ENCODE measurements around the gene COX8A. TPM values are rescaled to one million over a fixed set of nuclear protein-coding genes. Genes with fewer than 3 reads are reported as not detected.

COX8A gene
- polyA plus RNA-seq, 2 donors = 737 to 1,011 TPM

DNA sequence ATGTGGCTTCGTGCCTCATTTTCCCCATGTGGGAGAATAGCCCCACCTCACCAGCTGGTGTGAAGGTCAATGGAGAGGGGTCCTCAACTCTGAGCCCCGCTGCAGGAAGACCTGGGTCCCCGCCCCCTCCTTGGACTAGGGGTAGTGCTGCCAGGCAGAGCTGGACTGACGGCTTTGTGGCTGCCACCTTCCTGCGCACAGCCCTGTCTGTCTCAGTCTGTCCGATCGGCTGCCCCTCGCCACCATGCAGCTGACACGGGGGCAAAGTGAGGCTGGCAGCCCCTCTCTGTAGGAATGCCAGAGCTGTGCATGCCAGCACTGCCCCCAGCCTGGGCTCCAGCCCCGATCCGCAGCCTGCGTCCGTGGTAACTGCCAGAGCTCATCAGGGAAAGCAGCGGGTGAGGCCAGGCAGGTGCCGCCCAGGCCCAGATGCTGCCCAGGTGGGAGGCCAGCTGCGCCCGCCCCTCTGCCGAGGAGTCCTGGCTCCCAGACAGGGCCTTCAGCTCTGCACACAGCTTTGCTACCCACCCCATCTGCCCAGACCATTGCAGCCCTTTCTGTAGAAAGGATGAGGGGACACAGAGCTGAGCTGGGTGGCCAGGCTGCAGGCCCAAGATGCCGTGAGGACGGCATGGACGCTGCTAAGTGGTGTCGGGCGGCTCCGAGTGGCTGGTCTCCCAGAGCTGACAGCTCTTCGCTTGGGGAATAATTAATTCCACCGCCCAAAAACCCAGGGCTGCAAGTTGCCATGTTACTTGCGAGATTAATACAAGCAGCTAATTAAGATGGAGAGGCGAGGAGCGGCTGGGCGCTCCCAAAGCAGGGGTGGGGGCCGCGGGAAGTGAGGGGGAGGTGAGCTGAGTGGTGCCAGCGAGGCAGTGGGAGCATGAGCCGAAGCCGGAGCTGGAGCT lies 41.8 kb downstream of the COX8A start:
- Histone ChIP-seq H3K4me3 (ENCODE audit: low read depth in 1 of 2, low read length in 2 of 2) (no peak overlapping the region), H3K9me3 (ENCODE audit: control insufficient read depth in 2 of 2, insufficient read depth in 1 of 2, low read depth in 1 of 2, low read length in 1 of 2) (peaks cover 0 to under 1% of the 10 kb centered on the region in 2 donors), H3K36me3 (ENCODE audit: control insufficient read depth in 2 of 2, insufficient read depth in 2 of 2, low read length in 1 of 2) (no peaks in the 10 kb centered on the region), H3K27me3 (ENCODE audit: control insufficient read depth in 1 of 2, insufficient read depth in 2 of 2, low read length in 2 of 2) (no peaks in the 10 kb centered on the region), H3K4me1 (ENCODE audit: control insufficient read depth in 2 of 2, insufficient read depth in 2 of 2, low read length in 1 of 2) (peaks cover 0 to 1% of the 10 kb centered on the region in 2 donors), H3K27ac (ENCODE audit: low read depth in 2 of 2, low read length in 1 of 2) (no peak overlapping the region)
- WGBS, 2 donors = 87 to 91% methylated on average over 33 to 35 of the region's 35 CpGs

DNA sequence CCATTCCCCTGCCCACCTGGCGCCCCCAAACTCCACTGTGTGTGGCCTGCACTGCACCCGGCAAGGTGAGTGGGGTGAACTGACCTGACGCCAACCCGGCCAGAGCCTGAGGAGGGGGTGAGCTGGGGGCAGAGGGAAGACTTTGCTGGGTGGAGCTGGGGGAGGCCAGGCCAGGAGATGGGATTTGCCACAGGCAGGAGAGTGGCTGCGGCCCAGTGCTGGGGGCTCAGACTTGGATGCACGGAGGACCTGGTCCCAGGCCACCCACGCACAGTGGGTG lies 43.5 kb downstream of the COX8A start:
- H3K4me1 ChIP-seq (ENCODE audit: control insufficient read depth in 2 of 2, insufficient read depth in 2 of 2, low read length in 1 of 2) = peaks cover 0 to 5% of the 10 kb centered on the region in 2 donors
- no peaks in the 10 kb centered on the region for H3K9me3 ChIP-seq (ENCODE audit: control insufficient read depth in 2 of 2, insufficient read depth in 1 of 2, low read depth in 1 of 2, low read length in 1 of 2)
- no peaks in the 10 kb centered on the region for H3K36me3 ChIP-seq (ENCODE audit: control insufficient read depth in 2 of 2, insufficient read depth in 2 of 2, low read length in 1 of 2)
- H3K27ac ChIP-seq (ENCODE audit: low read depth in 2 of 2, low read length in 1 of 2) = no peak overlapping the region
- H3K27me3 ChIP-seq (ENCODE audit: control insufficient read depth in 1 of 2, insufficient read depth in 2 of 2, low read length in 2 of 2) = no peaks in the 10 kb centered on the region
- no peak overlapping the region for H3K4me3 ChIP-seq (ENCODE audit: low read depth in 1 of 2, low read length in 2 of 2)
- WGBS, 2 donors = 74 to 81% methylated on average over 7 of the region's 7 CpGs

DNA sequence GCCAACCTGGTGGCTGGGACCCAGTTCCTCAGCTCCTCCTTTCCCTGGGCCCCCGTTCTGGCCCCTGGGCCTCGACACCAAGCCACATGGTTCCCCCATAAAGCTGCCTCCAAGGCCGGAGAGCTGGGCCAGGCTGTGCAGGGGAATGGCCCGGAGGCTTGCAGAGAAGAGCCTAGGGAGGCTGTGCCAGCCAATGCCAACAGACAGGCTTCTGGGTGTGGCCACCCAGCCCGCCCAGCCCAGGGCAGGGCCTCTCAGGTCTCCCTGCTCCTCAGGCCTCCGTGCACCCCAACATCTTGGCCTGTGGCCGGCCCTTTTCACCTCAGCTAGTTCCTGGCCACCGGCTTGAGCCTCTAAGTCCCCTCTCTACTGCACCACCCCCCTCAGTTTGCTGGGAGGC lies 43.9 kb downstream of the COX8A start:
- peaks cover 0 to 5% of the 10 kb centered on the region in 2 donors for H3K4me1 ChIP-seq (ENCODE audit: control insufficient read depth in 2 of 2, insufficient read depth in 2 of 2, low read length in 1 of 2)
- no peaks in the 10 kb centered on the region for H3K27me3 ChIP-seq (ENCODE audit: control insufficient read depth in 1 of 2, insufficient read depth in 2 of 2, low read length in 2 of 2)
- H3K4me3 ChIP-seq (ENCODE audit: low read depth in 1 of 2, low read length in 2 of 2) = no peak overlapping the region
- no peak overlapping the region for H3K27ac ChIP-seq (ENCODE audit: low read depth in 2 of 2, low read length in 1 of 2)
- H3K9me3 ChIP-seq (ENCODE audit: control insufficient read depth in 2 of 2, insufficient read depth in 1 of 2, low read depth in 1 of 2, low read length in 1 of 2) = no peaks in the 10 kb centered on the region
- no peaks in the 10 kb centered on the region for H3K36me3 ChIP-seq (ENCODE audit: control insufficient read depth in 2 of 2, insufficient read depth in 2 of 2, low read length in 1 of 2)
- WGBS, 2 donors = 59 to 70% methylated on average over 7 to 8 of the region's 8 CpGs

DNA sequence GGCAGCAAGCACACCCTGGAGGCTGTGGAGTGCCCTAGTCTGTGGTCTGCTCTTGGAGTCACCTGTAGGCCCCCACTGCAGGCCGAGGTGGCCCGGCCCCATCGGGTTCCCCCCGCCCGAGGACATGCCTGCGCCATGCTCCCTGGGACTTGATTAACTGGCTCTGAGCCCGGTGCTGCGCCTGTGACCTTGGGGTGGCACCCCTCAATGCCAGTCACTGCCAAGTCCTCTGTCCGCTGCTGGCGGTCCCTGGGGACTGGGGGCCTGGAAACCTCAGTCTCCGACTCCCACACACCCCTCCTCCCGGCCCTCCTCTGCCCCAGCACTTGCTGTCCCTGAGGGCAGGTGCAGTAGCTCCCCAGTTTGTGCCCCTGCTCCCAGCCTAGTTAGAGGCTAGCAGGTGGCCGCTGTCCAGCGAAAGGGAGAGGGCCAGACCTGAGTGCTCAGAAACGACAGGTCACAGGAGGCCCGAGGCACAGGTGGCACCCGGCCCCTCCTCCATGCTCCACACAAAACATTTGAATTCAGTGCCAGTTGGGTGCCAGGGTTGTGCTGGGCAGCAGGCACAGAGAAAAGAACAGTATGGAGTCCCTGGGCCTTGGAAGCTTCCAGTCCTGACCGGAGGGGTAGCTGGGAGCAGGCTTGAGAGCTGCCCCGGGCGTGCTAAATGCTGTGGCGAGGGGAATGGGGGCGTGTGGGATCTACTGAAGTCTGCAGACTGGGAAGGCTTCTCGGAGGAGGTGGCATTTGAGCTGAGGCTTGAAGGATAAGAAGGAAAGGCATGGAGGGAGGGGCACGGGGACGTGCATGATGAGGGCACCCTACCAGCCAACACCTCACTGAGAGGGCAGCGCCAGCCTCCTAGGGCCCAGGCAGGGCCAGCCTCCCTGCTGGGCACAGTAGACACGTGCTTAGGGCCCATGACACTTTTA lies 45.0 kb downstream of the COX8A start:
- no peak overlapping the region for H3K27ac ChIP-seq (ENCODE audit: low read depth in 2 of 2, low read length in 1 of 2)
- H3K36me3 ChIP-seq (ENCODE audit: control insufficient read depth in 2 of 2, insufficient read depth in 2 of 2, low read length in 1 of 2) = no peaks in the 10 kb centered on the region
- H3K27me3 ChIP-seq (ENCODE audit: control insufficient read depth in 1 of 2, insufficient read depth in 2 of 2, low read length in 2 of 2) = no peaks in the 10 kb centered on the region
- H3K4me3 ChIP-seq (ENCODE audit: low read depth in 1 of 2, low read length in 2 of 2) = no peak overlapping the region
- peaks cover 0 to 5% of the 10 kb centered on the region in 2 donors for H3K4me1 ChIP-seq (ENCODE audit: control insufficient read depth in 2 of 2, insufficient read depth in 2 of 2, low read length in 1 of 2)
- WGBS, 2 donors = 67 to 75% methylated on average over 27 of the region's 27 CpGs
- no peaks in the 10 kb centered on the region for H3K9me3 ChIP-seq (ENCODE audit: control insufficient read depth in 2 of 2, insufficient read depth in 1 of 2, low read depth in 1 of 2, low read length in 1 of 2)

DNA sequence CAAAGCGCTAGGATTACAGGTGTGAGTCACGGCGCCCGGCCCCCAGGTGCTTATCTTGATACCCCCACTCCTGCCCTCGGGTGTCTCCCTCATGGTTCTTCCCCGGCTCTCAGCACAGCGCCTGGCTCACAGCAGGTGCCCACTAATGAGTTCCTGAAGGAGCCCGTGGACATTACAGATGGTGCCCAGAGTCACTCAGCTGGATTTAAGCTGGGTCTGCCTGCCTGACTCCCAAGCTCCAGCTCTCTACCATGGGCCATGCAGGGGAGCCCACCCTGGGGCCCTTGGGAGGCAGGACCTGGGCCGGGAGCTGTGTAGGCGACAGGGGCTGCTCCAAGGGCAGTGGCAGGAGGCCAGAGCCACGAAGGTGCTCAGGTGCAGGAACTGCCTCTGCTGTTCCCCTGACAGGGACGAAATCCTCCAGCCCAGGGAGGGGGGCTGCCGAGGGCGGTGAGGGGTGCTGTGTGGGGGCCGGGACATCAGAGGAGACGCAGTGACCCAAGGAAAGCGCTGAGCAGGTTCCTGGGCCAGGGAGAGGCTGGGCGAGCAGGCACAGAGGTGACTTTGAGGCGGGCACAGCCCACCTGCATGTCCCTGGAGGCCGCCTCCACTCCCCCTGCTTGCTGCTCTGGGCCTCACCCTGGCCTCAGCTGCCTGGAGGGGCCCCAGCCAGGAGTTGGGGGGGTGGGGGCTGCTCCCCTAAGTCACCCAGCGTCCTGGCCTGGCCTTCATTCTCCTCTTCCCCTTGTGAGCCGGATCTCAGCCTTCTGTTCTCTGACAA lies 46.7 kb downstream of the COX8A start:
- H3K4me1 ChIP-seq (ENCODE audit: control insufficient read depth in 2 of 2, insufficient read depth in 2 of 2, low read length in 1 of 2) = peaks cover 0 to 5% of the 10 kb centered on the region in 2 donors
- H3K27me3 ChIP-seq (ENCODE audit: control insufficient read depth in 1 of 2, insufficient read depth in 2 of 2, low read length in 2 of 2) = no peaks in the 10 kb centered on the region
- no peak overlapping the region for H3K27ac ChIP-seq (ENCODE audit: low read depth in 2 of 2, low read length in 1 of 2)
- no peaks in the 10 kb centered on the region for H3K36me3 ChIP-seq (ENCODE audit: control insufficient read depth in 2 of 2, insufficient read depth in 2 of 2, low read length in 1 of 2)
- no peaks in the 10 kb centered on the region for H3K9me3 ChIP-seq (ENCODE audit: control insufficient read depth in 2 of 2, insufficient read depth in 1 of 2, low read depth in 1 of 2, low read length in 1 of 2)
- no peak overlapping the region for H3K4me3 ChIP-seq (ENCODE audit: low read depth in 1 of 2, low read length in 2 of 2)
- 65 to 67% methylated on average over 20 to 22 of the region's 22 CpGs for WGBS, 2 donors

DNA sequence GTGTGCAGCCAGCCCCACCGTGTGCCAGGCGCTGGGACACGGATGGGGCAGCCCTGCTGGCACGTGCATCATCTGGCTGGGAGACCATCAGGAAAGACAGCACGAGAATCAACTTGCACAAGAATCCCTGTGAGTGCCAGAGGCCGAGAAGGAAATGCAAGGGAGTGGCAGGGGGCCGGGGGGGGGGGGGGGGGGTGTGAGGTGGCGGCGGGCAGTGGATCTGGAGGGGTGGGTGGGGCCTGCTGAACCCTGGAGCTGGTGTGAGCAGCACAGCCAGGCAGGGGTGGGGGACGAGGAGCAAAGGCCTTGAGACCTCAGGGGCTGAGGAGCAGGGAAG lies 47.3 kb downstream of the COX8A start:
- no peaks in the 10 kb centered on the region for H3K27me3 ChIP-seq (ENCODE audit: control insufficient read depth in 1 of 2, insufficient read depth in 2 of 2, low read length in 2 of 2)
- WGBS, 2 donors = 27 to 54% methylated on average over 7 to 10 of the region's 10 CpGs
- H3K9me3 ChIP-seq (ENCODE audit: control insufficient read depth in 2 of 2, insufficient read depth in 1 of 2, low read depth in 1 of 2, low read length in 1 of 2) = no peaks in the 10 kb centered on the region
- no peaks in the 10 kb centered on the region for H3K36me3 ChIP-seq (ENCODE audit: control insufficient read depth in 2 of 2, insufficient read depth in 2 of 2, low read length in 1 of 2)
- no peak overlapping the region for H3K27ac ChIP-seq (ENCODE audit: low read depth in 2 of 2, low read length in 1 of 2)
- peaks cover 0 to 5% of the 10 kb centered on the region in 2 donors for H3K4me1 ChIP-seq (ENCODE audit: control insufficient read depth in 2 of 2, insufficient read depth in 2 of 2, low read length in 1 of 2)
- H3K4me3 ChIP-seq (ENCODE audit: low read depth in 1 of 2, low read length in 2 of 2) = no peak overlapping the region

DNA sequence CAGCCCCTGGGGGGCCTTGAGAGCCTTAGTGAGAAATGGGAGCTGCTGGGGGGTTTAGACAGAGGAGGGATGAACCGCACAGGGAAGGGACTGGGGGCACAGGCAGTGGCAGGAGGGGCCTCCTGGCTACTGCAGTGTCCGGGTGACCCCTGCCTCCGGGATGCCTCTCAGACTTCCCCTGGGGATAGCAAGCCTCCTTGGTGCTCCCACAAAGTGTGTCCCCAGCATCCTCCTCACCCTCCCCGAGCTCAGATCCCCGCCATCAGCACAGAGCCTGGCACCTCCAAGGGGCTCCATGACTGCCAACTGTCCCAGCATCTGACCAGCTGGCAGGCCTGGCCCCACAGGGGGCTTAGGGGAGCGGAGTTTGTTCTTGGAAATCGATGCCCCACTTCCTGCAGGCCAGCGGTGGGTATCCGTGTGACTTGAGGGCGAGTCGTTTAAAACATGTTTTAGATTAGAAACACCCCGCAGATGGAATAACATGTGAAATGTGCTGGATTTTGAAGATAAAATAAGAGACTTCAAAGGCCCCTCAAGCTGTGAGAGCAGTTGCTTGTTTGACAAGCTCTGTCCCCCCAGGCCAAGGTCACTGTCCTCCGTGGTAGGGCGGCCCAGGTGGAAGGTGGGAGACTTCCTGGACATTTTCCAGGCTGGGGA lies 47.8 kb downstream of the COX8A start:
- no peak overlapping the region for H3K27ac ChIP-seq (ENCODE audit: low read depth in 2 of 2, low read length in 1 of 2)
- WGBS, 2 donors = 70 to 81% methylated on average over 14 of the region's 14 CpGs
- H3K9me3 ChIP-seq (ENCODE audit: control insufficient read depth in 2 of 2, insufficient read depth in 1 of 2, low read depth in 1 of 2, low read length in 1 of 2) = no peaks in the 10 kb centered on the region
- no peaks in the 10 kb centered on the region for H3K36me3 ChIP-seq (ENCODE audit: control insufficient read depth in 2 of 2, insufficient read depth in 2 of 2, low read length in 1 of 2)
- peaks cover 0 to 5% of the 10 kb centered on the region in 2 donors for H3K4me1 ChIP-seq (ENCODE audit: control insufficient read depth in 2 of 2, insufficient read depth in 2 of 2, low read length in 1 of 2)
- H3K27me3 ChIP-seq (ENCODE audit: control insufficient read depth in 1 of 2, insufficient read depth in 2 of 2, low read length in 2 of 2) = no peaks in the 10 kb centered on the region
- H3K4me3 ChIP-seq (ENCODE audit: low read depth in 1 of 2, low read length in 2 of 2) = no peak overlapping the region

DNA sequence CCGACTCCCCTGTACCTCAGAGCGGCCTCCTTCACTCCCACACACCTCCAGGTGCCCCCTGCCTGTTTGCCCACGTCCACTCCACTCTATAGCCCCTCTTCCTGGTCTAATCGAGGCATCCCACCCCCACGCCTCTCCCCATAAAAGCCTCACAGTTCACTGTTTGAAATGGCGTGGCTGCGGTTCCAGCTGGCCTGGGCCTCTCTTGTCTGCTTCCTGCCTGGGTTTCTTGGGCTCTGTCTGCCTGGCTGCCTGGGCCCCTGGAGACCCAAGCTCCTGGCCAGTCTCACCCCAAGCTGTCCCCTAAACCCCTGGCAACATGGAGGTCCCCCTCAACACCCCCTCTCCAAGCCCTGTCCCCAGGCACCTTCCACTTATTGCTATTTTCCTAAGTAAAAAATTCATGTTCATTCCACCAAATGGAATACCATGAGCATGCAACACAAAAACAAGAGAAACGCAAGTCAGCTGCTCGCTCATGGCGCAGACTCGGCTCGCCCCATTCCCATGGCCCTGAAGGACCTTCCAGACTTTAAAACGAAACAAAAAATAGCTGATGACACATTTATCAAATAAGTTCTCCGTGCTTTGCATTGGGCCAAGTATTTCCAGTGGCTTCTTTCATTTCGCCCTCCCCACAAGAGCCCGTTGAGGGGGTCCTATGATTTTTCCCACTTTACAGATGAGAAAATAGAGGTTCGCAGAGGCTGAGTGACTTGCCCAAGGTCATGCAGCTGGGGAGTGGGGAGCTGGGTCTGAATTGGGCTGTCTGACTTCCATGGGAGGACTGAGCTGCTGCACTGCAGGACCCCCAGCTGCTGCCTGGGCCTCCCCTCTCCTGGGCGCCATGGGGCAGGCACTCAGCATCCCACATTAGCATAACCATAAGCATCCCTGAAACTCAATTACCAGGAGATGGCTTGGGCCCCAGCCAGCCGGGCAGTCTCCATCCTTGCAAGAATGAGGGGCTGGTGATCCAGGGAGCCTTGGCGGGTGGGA lies 49.6 kb downstream of the COX8A start:
- Histone ChIP-seq H3K4me1 (ENCODE audit: control insufficient read depth in 2 of 2, insufficient read depth in 2 of 2, low read length in 1 of 2) (peaks cover 3 to 5% of the 10 kb centered on the region in 2 donors), H3K36me3 (ENCODE audit: control insufficient read depth in 2 of 2, insufficient read depth in 2 of 2, low read length in 1 of 2) (no peaks in the 10 kb centered on the region), H3K4me3 (ENCODE audit: low read depth in 1 of 2, low read length in 2 of 2) (no peak overlapping the region), H3K27ac (ENCODE audit: low read depth in 2 of 2, low read length in 1 of 2) (no peak overlapping the region), H3K9me3 (ENCODE audit: control insufficient read depth in 2 of 2, insufficient read depth in 1 of 2, low read depth in 1 of 2, low read length in 1 of 2) (no peaks in the 10 kb centered on the region), H3K27me3 (ENCODE audit: control insufficient read depth in 1 of 2, insufficient read depth in 2 of 2, low read length in 2 of 2) (no peaks in the 10 kb centered on the region)
- 86 to 87% methylated on average over 20 of the region's 20 CpGs for WGBS, 2 donors
